HG03103 (cell line): ENCODE results near the gene LGI2.
"Not testable (repeated sequence)": the region's sequence is repeated elsewhere in the genome, so short reads cannot be mapped to it uniquely, and the experiment has no call there.

Experiments used
- ATAC-seq: cut with Tn5 transposase; IDR thresholded peaks from one replicate; pipeline ENCODE4 v1.9.1; 2021; ENCODE audit warnings: low read depth; ENCODE audit not compliant: unreplicated experiment

Gene LGI2

DNA sequence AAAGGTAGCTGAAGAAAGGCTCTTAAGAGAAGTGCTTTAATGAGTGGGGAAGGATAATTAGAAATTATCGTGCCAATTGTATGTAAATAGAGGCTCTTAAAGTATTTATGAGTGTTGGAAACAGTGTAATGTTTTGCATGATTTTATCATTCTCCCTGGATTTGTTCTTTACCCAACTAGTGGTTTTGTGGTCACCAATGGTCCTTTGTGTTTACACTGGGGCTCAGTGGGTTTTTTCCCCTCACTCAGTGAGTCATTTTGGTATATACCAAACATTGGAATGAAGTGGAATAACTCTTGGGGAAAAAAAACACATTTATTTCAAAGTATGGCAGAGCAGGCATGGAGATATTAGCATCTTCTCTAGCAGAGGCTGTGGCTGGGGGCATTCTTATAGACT lies 20.8 kb upstream of the LGI2 start:
- no peak for ATAC-seq

DNA sequence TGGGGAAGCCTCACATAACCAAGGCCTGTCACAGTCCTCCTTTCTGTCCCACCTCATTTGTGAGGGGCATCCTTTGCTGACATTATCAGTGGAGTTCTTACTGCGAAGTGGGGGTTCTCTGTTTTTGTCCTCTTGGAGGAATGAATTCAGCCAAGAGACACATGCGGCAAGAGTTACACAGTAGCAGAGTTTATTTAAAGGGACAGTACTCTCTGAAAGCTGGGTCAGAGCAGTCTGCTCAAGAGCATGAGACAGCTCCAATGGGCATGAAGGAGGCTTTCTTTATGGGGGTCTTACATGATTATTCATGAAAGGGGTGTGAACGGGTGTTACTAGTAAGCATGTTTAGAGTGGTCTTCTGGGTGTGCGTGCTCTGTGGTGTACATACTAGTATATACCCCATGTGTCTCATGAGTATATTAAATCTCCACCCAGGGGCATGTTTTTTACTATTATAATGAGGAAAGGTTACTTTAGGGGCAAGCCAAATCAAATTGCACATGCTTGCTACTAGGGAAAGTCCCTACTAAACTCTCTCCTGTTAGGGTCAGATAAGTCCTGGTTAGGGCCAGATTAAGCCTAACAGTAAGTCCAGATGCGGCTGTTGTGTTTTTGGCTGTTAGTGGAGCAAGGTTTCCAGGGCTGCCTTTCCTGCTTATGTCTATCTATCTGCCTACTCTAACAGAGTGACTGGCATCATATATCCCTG lies 19.8 kb upstream of the LGI2 start:
- no peak for ATAC-seq

DNA sequence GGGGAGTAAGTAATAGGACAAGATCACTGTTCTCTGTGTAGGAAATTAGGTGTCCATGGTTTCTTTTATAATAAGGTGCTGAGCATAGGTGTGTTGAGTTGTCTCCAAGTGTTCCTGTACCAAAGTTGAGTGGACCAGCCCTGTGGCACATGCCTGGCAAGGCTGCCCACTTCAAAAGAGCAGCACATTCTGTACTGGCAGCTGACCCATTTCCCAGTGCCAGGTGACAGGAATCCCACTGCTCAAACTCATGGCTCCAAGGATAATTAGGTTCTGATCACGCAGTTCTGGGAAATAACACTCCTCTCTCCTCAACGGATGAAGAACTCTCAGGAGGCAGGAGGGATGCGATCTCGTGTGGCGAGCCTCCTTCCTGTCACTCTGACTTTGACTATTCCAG lies 12.8 kb upstream of the LGI2 start:
- ATAC-seq: no peak

DNA sequence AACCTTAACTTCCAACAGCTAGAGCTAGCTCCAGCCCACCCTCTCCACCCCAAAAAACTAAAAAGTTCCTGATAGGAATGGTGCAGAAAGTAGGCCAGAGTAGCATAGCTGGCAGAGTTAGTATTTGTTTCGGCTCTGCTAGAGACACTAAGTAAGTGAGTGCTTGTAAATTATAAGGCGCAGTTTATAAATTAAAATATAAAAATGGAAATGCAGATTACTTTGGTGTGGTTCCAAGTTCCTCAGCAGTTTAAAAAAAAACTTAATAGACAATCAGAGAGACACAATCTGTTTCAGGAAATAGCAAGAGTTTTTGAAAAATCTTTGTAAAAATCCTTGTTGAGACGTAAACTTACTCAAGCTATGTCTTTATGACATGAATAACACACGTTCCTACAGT lies 2.8 kb upstream of the LGI2 start:
- ATAC-seq: no peak

DNA sequence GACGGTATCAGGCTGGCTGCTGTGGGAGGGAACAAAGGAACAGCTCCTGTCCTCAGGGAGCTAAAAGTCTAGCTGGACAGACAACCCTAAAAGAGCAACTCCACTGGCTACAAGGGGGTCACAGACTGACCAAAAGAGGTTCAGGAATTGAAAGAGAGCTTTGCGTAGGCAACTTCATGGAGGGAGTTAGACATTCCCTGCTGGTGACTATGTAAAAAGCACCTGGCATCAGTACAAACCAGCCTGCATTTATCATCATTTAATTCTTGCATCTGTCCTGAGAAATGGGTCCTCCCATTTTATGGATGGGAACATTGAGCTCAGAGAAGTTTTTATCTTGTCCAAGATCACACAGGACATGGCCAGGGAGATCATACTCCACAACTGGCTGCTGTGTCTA lies 1.4 kb upstream of the LGI2 start:
- no peak for ATAC-seq

DNA sequence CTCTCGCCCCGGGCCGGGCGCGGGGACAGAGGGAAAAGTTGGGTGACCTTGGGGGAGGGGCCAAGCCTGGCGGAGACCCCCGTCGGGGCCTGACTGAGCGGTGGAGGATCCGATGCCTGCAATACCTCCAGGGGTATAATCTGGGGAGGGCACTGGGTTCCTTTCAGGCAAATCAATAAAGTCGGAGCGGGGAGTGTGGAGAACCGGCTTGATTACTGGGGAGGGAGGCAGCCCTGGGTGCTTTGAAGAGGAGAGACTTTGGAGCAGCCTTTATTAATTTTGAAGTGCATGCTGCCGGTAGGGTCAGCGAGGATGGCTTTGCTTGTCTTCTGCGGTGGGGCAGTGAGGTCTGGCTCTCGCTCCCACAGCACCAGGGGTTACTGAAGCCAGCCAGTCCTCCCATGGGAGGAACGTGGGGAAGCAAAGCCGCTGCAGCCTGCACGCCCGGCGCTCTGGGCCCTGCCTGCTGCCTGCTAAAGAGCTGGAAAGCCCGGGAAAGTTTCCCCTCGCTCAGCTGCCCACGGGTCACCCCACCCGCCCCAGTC lies 403 bp upstream of the LGI2 start:
- no peak for ATAC-seq

DNA sequence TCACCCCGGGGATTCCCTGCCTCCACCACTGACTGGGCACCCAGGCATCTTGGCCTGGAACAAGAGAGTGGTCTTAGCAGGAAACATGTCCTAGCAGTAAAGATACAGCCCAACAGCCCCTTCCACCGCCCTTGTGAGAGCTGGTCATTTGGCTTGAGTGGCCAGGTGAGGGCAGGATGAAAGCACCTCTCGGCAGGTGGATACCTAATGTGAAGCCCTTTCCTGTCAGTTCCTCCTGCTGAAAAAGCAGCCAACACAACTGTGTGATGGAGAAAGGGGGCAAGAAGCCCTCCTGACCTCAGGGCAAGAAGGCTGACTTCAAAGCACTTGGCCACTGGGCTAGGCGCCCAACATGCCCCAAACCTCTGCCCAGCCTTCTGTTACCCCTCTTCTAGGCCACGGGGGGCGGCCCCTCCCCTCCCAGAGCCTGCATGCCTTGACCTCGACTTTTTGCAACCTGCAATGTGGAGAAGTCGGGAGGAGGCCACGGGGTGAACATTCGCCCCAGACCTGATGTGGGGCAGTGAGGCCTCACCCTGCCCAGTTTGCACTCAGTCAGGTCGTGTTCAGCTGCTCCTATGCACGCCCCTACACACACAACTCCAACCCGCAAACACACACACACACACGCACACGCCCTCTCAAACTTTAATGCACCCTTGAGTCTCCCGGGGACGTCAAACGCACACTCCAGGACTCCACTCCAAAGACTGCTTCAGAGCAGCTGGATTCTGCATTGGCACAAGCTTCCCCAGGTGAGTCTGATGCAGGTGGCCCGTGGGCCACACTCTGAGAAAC lies 1.1 kb downstream of the LGI2 start:
- no peak for ATAC-seq

DNA sequence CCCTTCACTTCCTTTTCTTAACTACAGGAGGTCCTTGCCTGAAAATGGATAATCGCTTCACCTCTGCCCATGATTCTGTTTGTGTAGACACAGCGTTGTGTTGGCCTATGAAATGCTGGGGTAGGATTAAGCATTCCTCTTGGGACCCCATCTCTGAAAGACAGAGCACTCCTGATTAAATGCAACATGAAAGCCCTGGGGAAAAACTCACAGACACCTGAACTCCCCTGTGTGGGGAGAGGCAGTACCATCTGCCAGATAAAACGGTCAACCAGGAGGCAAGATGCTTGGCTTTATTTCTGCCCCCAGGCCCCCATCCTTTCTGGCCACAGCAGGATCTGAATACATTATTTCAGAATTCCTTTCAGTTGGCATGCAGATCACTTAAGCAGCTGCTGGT lies 1.9 kb downstream of the LGI2 start:
- no peak for ATAC-seq

DNA sequence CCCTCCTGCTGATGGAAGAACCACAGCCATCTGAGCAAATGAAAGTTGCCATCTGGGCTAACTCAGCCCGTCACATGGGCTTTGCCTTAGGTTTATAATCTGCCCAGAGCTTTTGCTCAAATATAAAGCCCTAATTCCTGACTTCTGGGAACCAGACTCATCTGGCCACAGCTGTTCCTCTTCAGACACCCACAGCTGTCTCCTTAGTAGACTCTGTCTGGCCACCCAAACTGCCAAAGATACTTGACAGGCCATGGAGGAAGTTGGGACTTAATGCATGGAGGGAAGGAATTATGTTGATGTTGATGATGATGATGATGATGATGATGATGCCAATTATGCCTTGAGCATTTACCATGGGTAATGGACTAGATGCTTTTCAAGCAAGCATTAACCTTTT lies 8.0 kb downstream of the LGI2 start:
- ATAC-seq: no peak

DNA sequence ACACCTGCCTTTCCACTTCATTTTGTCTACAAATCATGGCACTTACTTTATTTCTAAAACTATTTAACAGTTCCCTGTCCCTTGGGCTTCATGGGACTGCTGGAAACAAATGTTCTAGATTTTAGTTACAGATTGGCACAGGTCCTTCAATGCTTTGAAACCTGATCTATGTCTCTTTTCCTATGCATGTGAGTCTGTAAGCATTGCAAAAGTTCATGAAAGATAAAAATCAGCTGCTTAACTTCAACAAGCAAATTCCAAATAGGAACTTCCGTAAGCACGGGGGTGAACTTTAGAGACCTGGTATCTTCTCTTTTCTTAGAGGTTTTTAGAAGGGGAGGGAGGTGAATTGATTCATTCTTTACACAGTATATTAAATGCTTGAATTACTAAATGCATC lies 9.5 kb downstream of the LGI2 start:
- no peak for ATAC-seq

DNA sequence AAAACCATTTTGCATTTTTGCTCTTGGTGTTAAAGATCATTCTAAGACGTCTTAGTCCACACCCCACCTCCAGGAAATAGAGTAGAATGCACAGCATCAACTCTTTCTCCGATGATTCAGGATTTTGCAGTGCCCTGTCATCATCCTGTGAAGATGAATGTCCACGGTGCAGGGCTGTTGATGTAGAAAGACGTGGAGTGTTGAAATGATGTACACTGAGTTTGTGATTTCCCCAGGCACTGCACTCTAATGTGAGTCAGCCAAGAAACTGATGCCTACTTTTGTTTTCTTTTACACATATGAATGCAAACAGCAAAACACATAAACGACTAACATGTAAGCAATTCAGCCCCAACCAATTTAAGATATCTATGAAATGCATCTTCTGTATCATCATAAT lies 10.5 kb downstream of the LGI2 start:
- ATAC-seq: no peak

DNA sequence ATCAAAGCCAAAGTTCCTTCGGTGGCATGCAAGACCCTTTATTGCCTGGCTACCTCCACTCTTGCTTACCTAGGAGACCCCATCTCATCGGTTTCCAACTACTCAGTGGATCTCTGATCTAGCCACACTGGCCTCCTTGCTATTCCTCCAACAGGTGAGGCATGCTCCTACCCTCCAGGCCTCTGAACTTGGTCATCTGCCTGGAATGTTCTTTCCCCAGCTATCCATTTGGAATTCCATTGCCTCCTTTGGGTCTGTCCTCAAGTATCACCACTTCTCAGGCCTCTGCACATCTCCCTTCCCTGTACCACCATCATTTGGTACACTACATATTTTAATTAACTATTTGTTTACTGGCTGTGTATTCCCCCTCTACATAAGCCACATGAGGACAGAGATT lies 11.2 kb downstream of the LGI2 start:
- ATAC-seq: no peak

DNA sequence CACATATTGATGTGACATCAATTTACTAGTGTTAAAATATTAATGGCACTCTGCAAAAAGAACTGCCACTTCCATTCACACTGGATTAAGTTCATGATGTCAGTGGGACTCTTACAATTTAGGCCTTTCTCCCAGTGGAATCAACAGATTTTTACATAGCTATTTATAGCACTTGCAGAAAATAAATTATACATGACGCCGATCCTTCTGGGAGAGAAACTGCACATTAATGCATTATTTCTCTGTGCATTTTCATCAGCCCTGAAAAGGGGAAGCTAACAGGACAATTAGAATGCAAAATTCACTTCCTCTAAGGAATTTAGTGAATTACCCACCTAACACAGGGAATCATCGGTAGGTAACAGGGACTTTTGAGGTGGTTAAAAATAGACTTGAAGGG lies 15.7 kb downstream of the LGI2 start:
- ATAC-seq: no peak

DNA sequence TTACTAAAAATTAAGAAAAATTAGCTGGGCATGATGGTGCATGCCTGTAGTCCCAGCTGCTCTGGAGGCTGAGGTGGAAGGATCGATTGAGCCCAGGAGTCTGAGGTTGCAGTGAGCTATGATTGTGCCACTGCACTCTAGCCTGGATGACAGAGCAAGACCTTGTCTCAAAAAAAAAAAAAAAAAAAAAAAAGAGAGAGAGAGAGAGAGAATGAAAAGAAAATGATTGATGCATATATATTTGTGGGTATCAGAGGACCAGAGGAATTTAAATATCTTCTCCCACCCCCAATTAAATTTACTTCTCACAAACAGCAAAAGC lies 16.1 kb downstream of the LGI2 start:
- ATAC-seq: not testable (repeated sequence)

DNA sequence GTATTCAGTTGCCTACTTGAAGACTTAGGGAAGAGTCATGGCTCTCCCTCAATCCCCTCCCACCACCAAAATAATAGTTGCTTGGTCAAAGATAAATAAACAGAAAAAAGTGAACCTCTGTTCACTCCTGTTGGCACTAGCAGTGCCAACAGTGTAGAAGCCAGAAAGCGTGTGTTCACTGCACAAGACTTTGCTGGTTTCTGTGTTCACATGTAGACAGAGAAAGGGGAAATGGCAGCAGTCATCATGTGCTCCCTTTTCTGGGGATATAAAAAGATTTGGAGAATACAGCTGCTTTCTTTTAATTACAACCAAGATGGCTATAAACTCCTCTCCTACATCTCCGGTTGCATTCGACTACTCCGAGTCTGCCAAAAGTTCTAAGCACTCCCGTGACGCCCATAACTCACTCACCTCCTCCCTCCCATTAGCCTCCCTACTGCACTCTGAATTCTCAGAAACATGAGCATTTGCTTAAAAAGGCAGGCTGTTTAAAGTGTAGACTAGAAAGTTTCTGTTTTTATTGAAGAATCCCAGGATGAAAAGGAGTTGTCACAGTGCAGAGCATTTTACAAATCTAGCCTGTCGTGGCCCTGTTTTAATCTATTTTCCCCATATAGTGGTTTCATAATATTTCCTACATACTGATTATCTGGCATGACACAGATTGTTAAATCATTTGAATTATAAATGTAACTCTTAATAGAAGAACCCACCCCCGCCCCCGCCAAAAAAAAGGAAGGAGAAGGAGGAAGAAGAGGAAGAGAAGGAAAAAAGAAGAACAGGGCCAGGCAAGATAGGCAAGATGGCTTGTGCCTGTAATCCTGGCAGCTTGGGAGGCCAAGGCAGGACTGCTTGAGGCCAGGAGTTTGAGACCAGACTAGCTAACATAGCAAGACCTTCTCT lies 16.7 kb downstream of the LGI2 start:
- no peak for ATAC-seq

DNA sequence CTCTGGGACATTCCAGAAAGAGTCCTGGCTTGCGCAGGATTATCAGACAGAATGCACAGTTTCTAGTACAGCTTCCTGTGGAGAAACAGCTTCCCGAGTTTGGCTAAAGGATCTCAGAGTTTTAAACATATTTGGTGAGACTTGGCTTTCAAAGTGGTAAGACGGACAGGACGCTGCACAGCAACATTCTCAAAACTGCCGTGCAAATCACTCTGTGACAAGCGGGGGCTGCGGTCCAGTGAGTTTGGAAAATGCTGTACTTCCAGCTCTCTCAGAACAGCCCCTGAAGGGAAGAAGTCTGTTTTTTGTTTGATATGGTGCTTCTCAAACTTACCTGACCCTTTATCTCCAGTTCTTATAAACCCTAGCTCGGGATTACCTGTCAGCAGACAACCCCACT lies 18.1 kb downstream of the LGI2 start:
- no peak for ATAC-seq

DNA sequence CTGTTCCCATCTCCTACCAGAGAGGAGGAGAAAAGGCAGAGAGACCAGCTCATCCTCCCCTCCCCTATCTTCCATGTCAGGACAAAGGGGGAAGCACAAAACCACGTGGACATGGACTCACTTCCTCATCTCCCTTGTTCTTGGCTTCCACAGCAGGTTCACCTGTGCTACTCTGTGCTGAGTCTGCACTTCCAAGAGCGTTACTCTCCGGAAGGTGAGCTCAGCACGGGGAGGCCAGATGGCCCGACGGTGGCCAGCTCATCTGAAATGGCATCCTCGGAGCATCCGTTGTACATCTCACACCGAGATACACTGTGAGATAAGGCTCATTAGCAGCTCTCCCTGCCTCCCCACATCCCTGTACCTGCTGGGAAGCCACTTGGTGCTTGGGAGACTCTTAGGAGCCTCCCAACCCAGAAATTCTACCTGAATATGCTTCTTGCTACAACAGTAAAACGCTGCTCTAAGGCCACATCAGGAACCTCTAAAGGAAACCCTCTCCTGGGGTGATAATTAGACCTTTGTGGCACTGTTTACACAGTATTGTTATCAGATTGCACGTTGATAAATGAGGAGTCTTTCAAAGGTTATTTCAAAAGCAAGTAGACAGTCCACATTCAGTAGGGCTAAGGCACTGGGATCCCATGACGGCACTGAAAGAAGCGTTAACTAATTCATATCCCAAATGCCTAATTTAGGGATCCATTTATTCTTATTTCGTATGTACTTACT lies 19.4 kb downstream of the LGI2 start:
- no peak for ATAC-seq

DNA sequence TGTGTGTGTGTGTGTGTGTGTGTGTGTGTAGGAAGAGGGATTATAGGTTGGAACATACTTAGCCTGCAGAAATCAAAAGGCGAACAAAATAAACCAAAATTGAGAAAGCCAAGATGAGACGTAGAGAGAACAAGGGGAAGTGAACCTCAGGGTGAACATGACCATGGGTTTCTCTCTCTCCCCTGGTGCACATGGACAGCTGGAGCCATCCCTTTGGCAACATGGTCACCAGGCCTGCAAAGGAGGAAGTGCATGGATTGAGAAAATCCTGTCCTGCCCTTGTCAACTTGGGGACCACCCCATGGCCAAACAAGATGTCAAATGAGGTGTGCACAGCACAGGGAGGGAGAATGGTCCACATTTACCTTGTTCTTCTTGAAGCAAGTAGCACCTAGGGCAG lies 23.1 kb downstream of the LGI2 start:
- ATAC-seq: no peak

DNA sequence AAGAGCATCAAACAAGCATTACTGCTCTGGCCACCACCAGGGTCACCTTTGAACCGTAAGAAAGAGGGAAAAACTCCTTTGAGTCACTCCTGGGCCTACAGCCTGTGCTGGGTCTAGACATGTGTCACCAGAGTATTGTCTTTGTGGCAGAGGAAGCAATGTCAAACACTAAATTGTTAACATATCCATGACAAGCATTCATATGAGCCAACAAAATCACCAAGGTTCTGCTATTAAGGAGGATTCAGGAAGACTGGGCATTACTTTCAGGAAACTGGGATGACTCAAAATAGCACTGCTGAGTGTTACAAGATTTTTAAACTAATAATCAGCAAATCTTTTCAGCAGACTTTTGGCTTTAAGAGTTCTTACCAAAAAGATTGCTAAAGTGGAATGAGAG lies 28.1 kb downstream of the LGI2 start:
- no peak for ATAC-seq

DNA sequence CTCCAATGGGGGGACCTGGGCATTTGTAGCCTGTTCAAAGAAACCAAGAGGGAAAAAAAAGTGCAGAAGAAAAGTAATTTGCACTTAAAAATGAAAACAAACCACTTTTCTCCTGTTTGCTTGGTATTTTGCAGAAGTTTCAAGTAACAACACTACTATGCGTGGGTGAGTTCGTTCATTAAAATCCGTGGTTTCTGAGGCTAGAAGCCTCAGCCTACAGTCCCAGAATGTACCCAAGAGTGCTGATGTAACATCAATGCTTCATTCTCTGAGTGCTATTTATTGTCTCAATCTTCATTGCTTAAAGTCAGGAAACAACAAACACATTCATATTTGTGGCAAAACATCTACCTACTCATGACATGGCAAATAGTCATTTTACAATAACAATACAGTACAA lies 29.2 kb downstream of the LGI2 start:
- ATAC-seq: no peak

DNA sequence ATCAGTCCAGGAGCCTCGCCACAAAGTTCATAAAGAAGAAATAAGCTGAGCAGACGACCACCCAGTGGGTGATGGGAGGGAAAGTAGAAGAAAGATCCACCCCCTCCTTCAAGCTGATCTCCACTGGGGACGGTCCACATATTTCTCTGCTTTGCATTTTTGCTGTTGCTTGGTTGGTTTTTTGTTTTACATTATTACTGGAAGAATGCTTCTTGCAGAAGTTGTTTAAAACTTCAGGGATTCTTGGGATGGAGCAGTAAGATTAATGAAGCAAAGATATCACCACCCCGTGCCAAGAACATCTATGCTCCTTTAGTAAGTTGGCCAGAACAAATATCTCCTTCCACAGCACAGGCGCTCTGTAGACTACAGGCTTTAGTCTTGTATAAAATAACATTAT lies 30.1 kb downstream of the LGI2 start:
- ATAC-seq: no peak
